ENCODE results near the gene FAM20C.

- TF ChIP-seq KLF1 (tag by site-specific recombination; IDR thresholded peaks at IDR 0.05) (no peak), ZSCAN5A (tag by site-specific recombination; IDR thresholded peaks at IDR 0.05) (no peak), ZEB2 (tag by site-specific recombination; IDR thresholded peaks at IDR 0.05) (no peak), ELK4 (IDR thresholded peaks at IDR 0.05; ENCODE audit: borderline replicate concordance, low read depth, low read length) (no peak), ZNF138 (tag by site-specific recombination; IDR thresholded peaks at IDR 0.05; ENCODE audit: borderline replicate concordance) (no peak), ZBTB1 (tag by site-specific recombination; IDR thresholded peaks at IDR 0.05) (no peak)
Observed at GRCh38 chr7:222716-223041, 30.3 kb downstream of the FAM20C start.
